ENCODE data around the gene ASB13.

- no peak for TF ChIP-seq NR2C2 (CRISPR knock-in tag; IDR thresholded peaks at IDR 0.05; ENCODE audit: borderline replicate concordance)
- no peak for TF ChIP-seq TOE1 (CRISPR knock-in tag; IDR thresholded peaks at IDR 0.05)
- TF ChIP-seq ZNF766 (CRISPR knock-in tag; IDR thresholded peaks at IDR 0.05; ENCODE audit: borderline replicate concordance), result no peak
- TF ChIP-seq TRAFD1 (CRISPR knock-in tag; IDR thresholded peaks at IDR 0.05; ENCODE audit: borderline replicate concordance), result no peak
- TF ChIP-seq, protein P1, sequence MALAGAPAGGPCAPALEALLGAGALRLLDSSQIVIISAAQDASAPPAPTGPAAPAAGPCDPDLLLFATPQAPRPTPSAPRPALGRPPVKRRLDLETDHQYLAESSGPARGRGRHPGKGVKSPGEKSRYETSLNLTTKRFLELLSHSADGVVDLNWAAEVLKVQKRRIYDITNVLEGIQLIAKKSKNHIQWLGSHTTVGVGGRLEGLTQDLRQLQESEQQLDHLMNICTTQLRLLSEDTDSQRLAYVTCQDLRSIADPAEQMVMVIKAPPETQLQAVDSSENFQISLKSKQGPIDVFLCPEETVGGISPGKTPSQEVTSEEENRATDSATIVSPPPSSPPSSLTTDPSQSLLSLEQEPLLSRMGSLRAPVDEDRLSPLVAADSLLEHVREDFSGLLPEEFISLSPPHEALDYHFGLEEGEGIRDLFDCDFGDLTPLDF (CRISPR knock-in tag; IDR thresholded peaks at IDR 0.05), result no peak
- no peak for TF ChIP-seq TOPORS (CRISPR knock-in tag; IDR thresholded peaks at IDR 0.05)
- TF ChIP-seq TRIM24 (CRISPR knock-in tag; IDR thresholded peaks at IDR 0.05), result no peak
- no peak for TF ChIP-seq EP300 (IDR thresholded peaks at IDR 0.05; ENCODE audit: low read depth in 2 of 2, low read length in 2 of 2)
- TF ChIP-seq EP300 (CRISPR knock-in tag; IDR thresholded peaks at IDR 0.05; ENCODE audit: borderline replicate concordance), result no peak
- TF ChIP-seq POLR2A (IDR thresholded peaks at IDR 0.05; ENCODE audit: insufficient read depth in 1 of 2, low read depth in 2 of 2, low read length in 2 of 2), result no peak
These were observed 54.3 kb downstream of the ASB13 start for GRCh38 chr10:5611899-5612680.
